Measurements from ENCODE around the gene FAM156A.

- TF ChIP-seq CTCF (IDR thresholded peaks at IDR 0.05) (peak; percentile 76), EZH2 (IDR thresholded peaks at IDR 0.05; ENCODE audit: borderline replicate concordance, insufficient read depth, low read depth, low read length, poor library complexity, severe bottlenecking) (no peak)
These were observed 23.4 kb downstream of the FAM156A start for GRCh38 chrX:52934704-52935469.
